Transverse colon (tissue), 4 donors: ENCODE results near the gene TEAD4.

Experiments used
- CTCF ChIP-seq, 5 experiments: fragments of 200-600 bp in 3 of 5; fragments of 450-650 bp in 2 of 5; sonication (generic) in 3 of 5; IDR thresholded peaks; 1 replicate in 2 of 5; 2 replicates in 3 of 5; pipeline ENCODE4 v1.5.1; 2016 to 2017; ENCODE audit warnings: antibody characterized with exemption in 5 of 5, inconsistent platforms in 3 of 5, mild to moderate bottlenecking in 2 of 5, moderate library complexity in 1 of 5
- POLR2A ChIP-seq: fragments of 450-650 bp; IDR thresholded peaks from one replicate; pipeline ENCODE4 v1.6.1; 2016; ENCODE audit warnings: antibody characterized with exemption, mild to moderate bottlenecking, moderate library complexity
- POLR2AphosphoS5 ChIP-seq, 3 donors: sonication (generic); formaldehyde crosslinking; IDR thresholded peaks; one replicate each; pipeline ENCODE4 v1.6.1; 2016; ENCODE audit warnings: antibody characterized with exemption in 3 of 3

- no peak for TF ChIP-seq CTCF (IDR thresholded peaks at IDR 0.05)
- TF ChIP-seq POLR2AphosphoS5 (IDR thresholded peaks at IDR 0.05) = no peak
- TF ChIP-seq POLR2A = no peak
Measured at GRCh38 chr12:2973566-2973965, 14.4 kb downstream of the TEAD4 start.
